Measurements from ENCODE around the gene CTNNBL1. TPM values are rescaled to one million over a fixed set of nuclear protein-coding genes. Genes with fewer than 3 reads are reported as not detected.

The CTNNBL1 gene
- total and polyA plus RNA-seq, 2 of the 4 experiments (the other 2 are of a cell fraction): 29.9 to 34.1 TPM

DNA sequence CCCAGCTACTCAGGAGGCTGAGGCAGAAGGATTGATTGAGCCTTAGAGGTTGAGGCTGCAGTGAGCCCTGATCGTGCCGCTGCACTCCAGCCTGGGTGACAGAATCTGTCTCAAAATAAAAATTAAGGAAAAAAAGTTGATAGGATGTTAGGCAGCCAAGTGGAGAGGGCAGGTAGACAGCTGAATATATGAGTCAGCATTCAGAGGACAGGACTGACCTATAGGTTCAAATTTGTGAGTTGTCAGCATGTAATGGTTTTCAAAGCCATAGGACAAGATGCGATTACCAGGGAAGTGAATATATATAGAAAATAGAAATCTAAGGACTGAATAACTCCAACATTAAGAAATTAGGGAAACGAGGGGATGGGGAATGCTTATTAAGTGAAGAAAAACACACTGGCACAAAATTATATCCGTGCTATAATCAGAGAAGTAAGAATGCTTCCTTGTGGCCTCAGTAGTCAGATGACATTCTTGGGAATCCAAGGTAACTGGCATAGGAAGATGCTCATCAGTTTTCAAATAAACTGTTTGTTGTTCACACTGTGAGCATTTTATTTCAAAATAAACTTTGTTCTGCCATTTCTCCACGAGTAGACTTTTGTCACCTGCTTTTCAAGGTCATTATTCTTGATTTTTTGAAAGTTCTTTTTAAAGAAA lies 145.1 kb downstream of the CTNNBL1 start:
- Histone ChIP-seq H2BK5ac (ENCODE audit: low read depth, low read length, poor library complexity, severe bottlenecking) (no peak overlapping the region), H3K27ac (ENCODE audit: insufficient read depth, low read length) (no peak overlapping the region), H4K5ac (ENCODE audit: low read depth, low read length) (no peak overlapping the region), H3K4me1 (ENCODE audit: control insufficient read depth, insufficient read depth, low read length) (no peaks in the 10 kb centered on the region; the same call in 1 of the 2 replicates), H2BK20ac (ENCODE audit: low read depth, low read length) (no peak overlapping the region), H3K36me3 (ENCODE audit: control insufficient read depth, insufficient read depth, low read length) (peaks cover 7% of the 10 kb centered on the region), H3K4me3 (ENCODE audit: insufficient read depth, low read depth, low read length) (no peak overlapping the region), H2AFZ (replicated peaks; ENCODE audit: low read length, poor library complexity) (no peak overlapping the region), H4K91ac (ENCODE audit: insufficient read depth, low read depth, low read length) (no peak overlapping the region), H3K4ac (ENCODE audit: low read depth, low read length) (no peak overlapping the region), H3K23ac (ENCODE audit: low read depth, low read length) (no peak overlapping the region), H3K56ac (ENCODE audit: extremely low read depth, insufficient read depth, low read length) (no peak overlapping the region), H3K9me3 (ENCODE audit: control insufficient read depth, insufficient read depth, low read length) (no peaks in the 10 kb centered on the region), H2AK5ac (ENCODE audit: low read depth, low read length) (no peak overlapping the region), H3K9me1 (ENCODE audit: insufficient read depth, low read length) (peaks cover 3% of the 10 kb centered on the region; the same call in 1 of the 2 replicates), H3K79me1 (ENCODE audit: low read depth in 1 of 2, low read length in 2 of 2) (peaks cover 0 to 6% of the 10 kb centered on the region in 2 experiments; a peak in 2 of 4 replicates), H4K20me1 (ENCODE audit: insufficient read depth, low read length) (no peaks in the 10 kb centered on the region), H3K4me2 (ENCODE audit: low read depth, low read length) (no peak overlapping the region), H3K27me3 (ENCODE audit: control insufficient read depth, insufficient read depth, low read length) (no peaks in the 10 kb centered on the region), H2AK9ac (replicated peaks; ENCODE audit: low read depth, low read length, poor library complexity) (no peak overlapping the region), H3K18ac (ENCODE audit: low read depth, low read length) (no peak overlapping the region), H2BK120ac (ENCODE audit: low read depth, low read length) (no peak overlapping the region), H4K8ac (ENCODE audit: low read depth in 2 of 2, low read length in 2 of 2) (no peak overlapping the region), H2BK15ac (ENCODE audit: low read depth, low read length) (no peak overlapping the region), H3K9ac (ENCODE audit: low read depth, low read length) (no peak overlapping the region), H3K14ac (replicated peaks; ENCODE audit: low read depth, low read length) (no peak overlapping the region)
- dilution Hi-C loops (cut with HindIII; ENCODE audit: low sequenced_read_pairs, unreplicated experiment) (no loop called here), in situ Hi-C loops (cut with MboI; ENCODE audit: low sequenced_read_pairs) (no loop called here), intact Hi-C loops (cut with micrococcal nuclease) (no loop called here)
- no TSS peak for BruUV-seq (replicated peaks)
- 100% methylated on average over 2 of the region's 6 CpGs; no CpG with 5 or more reads in 1 of the 2 experiments for WGBS, 2 experiments (ENCODE audit: extremely low coverage in 2 of 2, insufficient read length in 1 of 2)
- TF ChIP-seq MAFK (IDR thresholded peaks at IDR 0.05; ENCODE audit: low read depth, low read length): no peak
- no peak for TF ChIP-seq RCOR1 (IDR thresholded peaks at IDR 0.05; ENCODE audit: insufficient replicate concordance, low read length)
- TF ChIP-seq RFX5 (IDR thresholded peaks at IDR 0.05; ENCODE audit: low read depth, low read length): no peak
- TF ChIP-seq, protein P1, sequence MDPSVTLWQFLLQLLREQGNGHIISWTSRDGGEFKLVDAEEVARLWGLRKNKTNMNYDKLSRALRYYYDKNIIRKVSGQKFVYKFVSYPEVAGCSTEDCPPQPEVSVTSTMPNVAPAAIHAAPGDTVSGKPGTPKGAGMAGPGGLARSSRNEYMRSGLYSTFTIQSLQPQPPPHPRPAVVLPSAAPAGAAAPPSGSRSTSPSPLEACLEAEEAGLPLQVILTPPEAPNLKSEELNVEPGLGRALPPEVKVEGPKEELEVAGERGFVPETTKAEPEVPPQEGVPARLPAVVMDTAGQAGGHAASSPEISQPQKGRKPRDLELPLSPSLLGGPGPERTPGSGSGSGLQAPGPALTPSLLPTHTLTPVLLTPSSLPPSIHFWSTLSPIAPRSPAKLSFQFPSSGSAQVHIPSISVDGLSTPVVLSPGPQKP (IDR thresholded peaks at IDR 0.05; ENCODE audit: borderline replicate concordance, low read depth, low read length): no peak
- TF ChIP-seq, protein P2, sequence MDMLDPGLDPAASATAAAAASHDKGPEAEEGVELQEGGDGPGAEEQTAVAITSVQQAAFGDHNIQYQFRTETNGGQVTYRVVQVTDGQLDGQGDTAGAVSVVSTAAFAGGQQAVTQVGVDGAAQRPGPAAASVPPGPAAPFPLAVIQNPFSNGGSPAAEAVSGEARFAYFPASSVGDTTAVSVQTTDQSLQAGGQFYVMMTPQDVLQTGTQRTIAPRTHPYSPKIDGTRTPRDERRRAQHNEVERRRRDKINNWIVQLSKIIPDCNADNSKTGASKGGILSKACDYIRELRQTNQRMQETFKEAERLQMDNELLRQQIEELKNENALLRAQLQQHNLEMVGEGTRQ (IDR thresholded peaks at IDR 0.05; ENCODE audit: low read depth, low read length): no peak
- no peak for TF ChIP-seq MXI1 (IDR thresholded peaks at IDR 0.05; ENCODE audit: borderline replicate concordance, low read depth, low read length)
- TF ChIP-seq MAZ (IDR thresholded peaks at IDR 0.05; ENCODE audit: borderline replicate concordance, low read depth, low read length): no peak
- no peak for TF ChIP-seq RAD21 (IDR thresholded peaks at IDR 0.05; ENCODE audit: low read length)
- TF ChIP-seq BHLHE40 (IDR thresholded peaks at IDR 0.05; ENCODE audit: low read depth, low read length): no peak
- TF ChIP-seq FOS (IDR thresholded peaks at IDR 0.05; ENCODE audit: low read depth, low read length): no peak
- TF ChIP-seq NFE2L2 (IDR thresholded peaks at IDR 0.05; ENCODE audit: low read depth, low read length): no peak
- no peak for TF ChIP-seq CHD1 (IDR thresholded peaks at IDR 0.05; ENCODE audit: low read depth, low read length)
- TF ChIP-seq POLR2A (IDR thresholded peaks at IDR 0.05; ENCODE audit: low read depth, low read length): no peak
- TF ChIP-seq CEBPB (IDR thresholded peaks at IDR 0.05; ENCODE audit: low read depth, low read length): no peak
- TF ChIP-seq SMC3 (IDR thresholded peaks at IDR 0.05; ENCODE audit: low read depth, low read length): no peak
- TF ChIP-seq, protein P3, sequence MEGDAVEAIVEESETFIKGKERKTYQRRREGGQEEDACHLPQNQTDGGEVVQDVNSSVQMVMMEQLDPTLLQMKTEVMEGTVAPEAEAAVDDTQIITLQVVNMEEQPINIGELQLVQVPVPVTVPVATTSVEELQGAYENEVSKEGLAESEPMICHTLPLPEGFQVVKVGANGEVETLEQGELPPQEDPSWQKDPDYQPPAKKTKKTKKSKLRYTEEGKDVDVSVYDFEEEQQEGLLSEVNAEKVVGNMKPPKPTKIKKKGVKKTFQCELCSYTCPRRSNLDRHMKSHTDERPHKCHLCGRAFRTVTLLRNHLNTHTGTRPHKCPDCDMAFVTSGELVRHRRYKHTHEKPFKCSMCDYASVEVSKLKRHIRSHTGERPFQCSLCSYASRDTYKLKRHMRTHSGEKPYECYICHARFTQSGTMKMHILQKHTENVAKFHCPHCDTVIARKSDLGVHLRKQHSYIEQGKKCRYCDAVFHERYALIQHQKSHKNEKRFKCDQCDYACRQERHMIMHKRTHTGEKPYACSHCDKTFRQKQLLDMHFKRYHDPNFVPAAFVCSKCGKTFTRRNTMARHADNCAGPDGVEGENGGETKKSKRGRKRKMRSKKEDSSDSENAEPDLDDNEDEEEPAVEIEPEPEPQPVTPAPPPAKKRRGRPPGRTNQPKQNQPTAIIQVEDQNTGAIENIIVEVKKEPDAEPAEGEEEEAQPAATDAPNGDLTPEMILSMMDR (conservative IDR thresholded peaks at IDR 0.05; ENCODE audit: low read depth, low read length): no peak
- ATAC-seq (ENCODE audit: low read depth) (no peak), DNase-seq (no peak)
- ChIA-PET CTCF (no interaction called here), POLR2A (ENCODE audit: unreplicated experiment) (no interaction called here)
